H9 (cell line): Measurements from ENCODE around the gene FXYD1. TPM values are rescaled to one million over a fixed set of nuclear protein-coding genes. Genes with fewer than 3 reads are reported as not detected.

Experiments used
- DNase-seq: peaks from one replicate; pipeline ENCODE4 v3.0.0-alpha.2; 2017
- H2AFZ ChIP-seq: one replicate; pipeline ENCODE4 v1.6.1; 2013; ENCODE audit warnings: mild to moderate bottlenecking, low read length, control low read depth, moderate library complexity
- H2AK5ac ChIP-seq: 2 replicates; pipeline ENCODE4 v1.6.1; 2013; ENCODE audit warnings: low read length, control low read depth, mixed read lengths; ENCODE audit not compliant: insufficient read length
- H2BK120ac ChIP-seq: one replicate; pipeline ENCODE4 v1.6.1; 2013; ENCODE audit warnings: low read depth, mild to moderate bottlenecking, low read length, control low read depth, inconsistent platforms; ENCODE audit not compliant: poor library complexity, severe bottlenecking
- H2BK12ac ChIP-seq: 2 replicates; pipeline ENCODE4 v1.6.1; 2013; ENCODE audit warnings: low read length, control low read depth, mixed read lengths, low read depth; ENCODE audit not compliant: insufficient read length
- H2BK15ac ChIP-seq: 2 replicates; pipeline ENCODE4 v1.6.1; 2013; ENCODE audit warnings: low read depth, low read length, control low read depth
- H2BK20ac ChIP-seq: one replicate; pipeline ENCODE4 v1.6.1; 2013; ENCODE audit warnings: low read depth, mild to moderate bottlenecking, low read length, control low read depth, inconsistent platforms; ENCODE audit not compliant: poor library complexity, severe bottlenecking
- H2BK5ac ChIP-seq: 2 replicates; pipeline ENCODE4 v1.6.1; 2013; ENCODE audit warnings: low read length, control low read depth, mixed read lengths; ENCODE audit not compliant: insufficient read length
- H3K14ac ChIP-seq: 2 replicates; pipeline ENCODE4 v1.6.1; 2013; ENCODE audit warnings: low read length, control low read depth; ENCODE audit not compliant: insufficient read depth
- H3K18ac ChIP-seq: 2 replicates; pipeline ENCODE4 v1.6.1; 2013; ENCODE audit warnings: low read depth, mild to moderate bottlenecking, mixed read lengths, low read length, control low read depth; ENCODE audit not compliant: insufficient read length
- H3K23ac ChIP-seq: 2 replicates; pipeline ENCODE4 v1.6.1; 2013; ENCODE audit warnings: low read length, control low read depth, mixed read lengths, low read depth; ENCODE audit not compliant: insufficient read length
- H3K23me2 ChIP-seq: 2 replicates; pipeline ENCODE4 v1.6.1; 2013; ENCODE audit warnings: low read depth, mild to moderate bottlenecking, mixed read lengths, low read length, control low read depth; ENCODE audit not compliant: insufficient read length, poor library complexity, severe bottlenecking
- H3K27ac ChIP-seq: 2 replicates; pipeline ENCODE4 v1.5.1; 2013; ENCODE audit warnings: low read length, control low read depth, mixed read lengths, low read depth; ENCODE audit not compliant: insufficient read length
- H3K27me3 ChIP-seq: 2 replicates; pipeline ENCODE4 v1.6.1; 2013; ENCODE audit warnings: low read length, control low read depth, inconsistent platforms; ENCODE audit not compliant: insufficient read depth
- H3K4ac ChIP-seq: 2 replicates; pipeline ENCODE4 v1.6.1; 2013; ENCODE audit warnings: low read depth, mild to moderate bottlenecking, control low read depth, inconsistent platforms, low read length, moderate library complexity
- H3K4me1 ChIP-seq: 2 replicates; pipeline ENCODE4 v1.6.1; 2013; ENCODE audit warnings: low read length, control low read depth, inconsistent platforms; ENCODE audit not compliant: insufficient read depth
- H3K4me2 ChIP-seq: 2 replicates; pipeline ENCODE4 v1.6.1; 2013; ENCODE audit warnings: low read length, control low read depth, mixed read lengths; ENCODE audit not compliant: insufficient read length, insufficient read depth
- H3K56ac ChIP-seq: 2 replicates; pipeline ENCODE4 v1.6.1; 2013; ENCODE audit warnings: low read depth, mild to moderate bottlenecking, mixed read lengths, low read length, control low read depth; ENCODE audit not compliant: insufficient read length
- H3K79me1 ChIP-seq: 2 replicates; pipeline ENCODE4 v1.6.1; 2013; ENCODE audit warnings: low read depth, mild to moderate bottlenecking, moderate library complexity, low read length, control low read depth, inconsistent platforms; ENCODE audit not compliant: insufficient read depth, poor library complexity, severe bottlenecking
- H3K79me2 ChIP-seq: 2 replicates; pipeline ENCODE4 v1.6.1; 2013; ENCODE audit warnings: low read length, control low read depth, inconsistent platforms; ENCODE audit not compliant: insufficient read depth
- H3K9ac ChIP-seq: 2 replicates; pipeline ENCODE4 v1.6.1; 2013; ENCODE audit warnings: low read length, control low read depth, mixed read lengths; ENCODE audit not compliant: insufficient read length; ENCODE audit errors: extremely low read depth
- H3K9me3 ChIP-seq: one replicate; pipeline ENCODE4 v1.6.1; 2013; ENCODE audit warnings: low read depth, low read length, inconsistent platforms; ENCODE audit not compliant: control insufficient read depth
- H3T11ph ChIP-seq: one replicate; pipeline ENCODE4 v1.6.1; 2013; ENCODE audit warnings: mild to moderate bottlenecking, low read length, control low read depth, inconsistent platforms
- H4K20me1 ChIP-seq: one replicate; pipeline ENCODE4 v1.6.1; 2013; ENCODE audit not compliant: control insufficient read depth, insufficient read length, insufficient read depth
- H4K5ac ChIP-seq: 2 replicates; pipeline ENCODE4 v1.6.1; 2013; ENCODE audit warnings: low read depth, mild to moderate bottlenecking, mixed read lengths, low read length, control low read depth; ENCODE audit not compliant: insufficient read length
- H4K8ac ChIP-seq: replicated peaks from 2 replicates; pipeline ENCODE4 v1.6.1; 2013; ENCODE audit warnings: low read length, control low read depth, mixed read lengths, low read depth; ENCODE audit not compliant: insufficient read length
- H4K91ac ChIP-seq: 2 replicates; pipeline ENCODE4 v1.6.1; 2013; ENCODE audit warnings: low read depth, mild to moderate bottlenecking, moderate library complexity, mixed read lengths, low read length, control low read depth; ENCODE audit not compliant: insufficient read length
- H3K27ac Mint-ChIP-seq, 3 experiments: 2 replicates in 2 of 3; 3 replicates in 1 of 3; pipeline ENCODE4 v1.8.0; 2020 to 2021; ENCODE audit warnings: mixed read lengths in 3 of 3, mild to moderate bottlenecking in 1 of 3, moderate library complexity in 1 of 3
- H3K27me3 Mint-ChIP-seq: 2 replicates; pipeline ENCODE4 v1.8.0; 2021; ENCODE audit warnings: low read depth, mild to moderate bottlenecking, moderate library complexity, mixed read lengths
- H3K36me3 Mint-ChIP-seq, 3 experiments: 2 replicates in 2 of 3; 3 replicates in 1 of 3; pipeline ENCODE4 v1.8.0; 2020 to 2021; ENCODE audit warnings: low read depth in 3 of 3, mixed read lengths in 3 of 3; ENCODE audit not compliant: insufficient read depth in 1 of 3
- H3K4me1 Mint-ChIP-seq, 2 experiments: 2 replicates each; pipeline ENCODE4 v1.8.0; 2020; ENCODE audit warnings: mixed read lengths in 2 of 2
- H3K4me3 Mint-ChIP-seq, 2 experiments: 2 replicates in 1 of 2; 3 replicates in 1 of 2; pipeline ENCODE4 v1.8.0; 2020 to 2021; ENCODE audit warnings: mild to moderate bottlenecking in 2 of 2, mixed read lengths in 2 of 2, moderate library complexity in 1 of 2
- H3K9me3 Mint-ChIP-seq, 2 experiments: 2 replicates in 1 of 2; 3 replicates in 1 of 2; pipeline ENCODE4 v1.8.0; 2020; ENCODE audit warnings: mild to moderate bottlenecking in 2 of 2, mixed read lengths in 2 of 2, moderate library complexity in 1 of 2
- WGBS: extraction: QIAGEN DNeasy Blood & Tissue Kit; methylation state at CpG from one replicate; pipeline ENCODE4 v1.1.7; 2013; ENCODE audit warnings: missing lambda C conversion rate, low lambda C conversion rate, mixed read lengths; ENCODE audit not compliant: insufficient read length; ENCODE audit errors: extremely low coverage; 5-methylcytosine and 5-hydroxymethylcytosine counted together
- total RNA-seq: library from RNA; stranded (reverse); gene quantifications from 2 replicates; pipeline ENCODE4 v1.2.1, GENCODE V29; 2021
- TF ChIP-seq, protein P1 (sequence below): fragments of 200-600 bp; sonication (generic); conservative IDR thresholded peaks from 3 replicates; pipeline ENCODE4 v1.8.0; 2021; ENCODE audit warnings: antibody characterized with exemption, mild to moderate bottlenecking

Gene FXYD1
- total RNA-seq, 1 experiment from 2014 or later, result 7.7 TPM

DNA sequence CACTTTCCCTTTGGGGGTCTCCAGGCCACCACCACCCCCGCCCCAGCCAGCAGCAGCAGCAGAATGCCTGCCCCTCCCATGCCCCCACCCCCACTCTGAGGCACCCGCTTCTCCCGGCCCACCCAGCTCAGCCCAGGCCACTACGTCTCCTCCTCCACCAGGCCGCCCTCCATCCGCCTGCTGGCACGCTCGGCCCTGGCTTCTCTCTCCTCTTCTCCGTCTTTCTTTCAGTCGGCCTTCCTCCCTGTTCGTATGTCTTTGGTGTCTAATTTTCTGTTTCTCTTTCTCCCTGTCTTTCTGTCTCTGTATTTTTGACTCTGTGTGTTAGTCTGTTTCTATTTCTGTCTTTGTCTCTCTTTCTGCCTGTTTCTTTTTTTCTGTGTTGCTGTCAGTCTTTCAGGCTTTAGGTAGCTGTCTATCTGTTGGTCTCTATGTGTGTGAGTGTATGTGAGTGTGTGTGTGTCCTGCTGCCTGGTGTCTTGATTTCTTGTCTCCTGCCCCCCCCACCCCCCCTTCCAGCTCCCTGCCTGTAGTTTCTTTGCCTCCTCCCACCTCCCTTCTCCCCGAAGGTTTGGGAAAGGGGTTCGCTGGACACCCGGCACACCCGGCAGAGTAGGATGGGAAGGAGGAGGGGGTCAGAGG lies 3.9 kb upstream of the FXYD1 start, which contains the start of gene LGI4:
TSS of gene LGI4 (minus strand) at position 459 of the 642 bp plus-strand sequence. CDS start at position 80, 379 bp downstream.
- no peaks in the 10 kb centered on the region; the same call in 1 of the 2 replicates for H3K27me3 ChIP-seq
- no peak within 1 kb of the TSS for H2BK15ac ChIP-seq
- H3K27ac ChIP-seq, result no peak within 1 kb of the TSS
- no peak for DNase-seq
- Mint-ChIP-seq H3K4me1 (peaks cover 15 to 24% of the 10 kb centered on the region in 2 experiments), H3K36me3 (peaks cover 0 to 3% (median 0%) of the 10 kb centered on the region in 3 experiments; a peak in 1 of 7 replicates), H3K9me3 (no peaks in the 10 kb centered on the region; a peak in 1 of 5 replicates), H3K4me3 (peak within 1 kb of the TSS in 1 of 2 experiments; percentile 30; a peak in 2 of 5 replicates), H3K27me3 (peaks cover 17% of the 10 kb centered on the region), H3K27ac (no peak within 1 kb of the TSS)
- H3K4me2 ChIP-seq, result peak within 1 kb of the TSS; percentile 2
- no peaks in the 10 kb centered on the region for H3K79me1 ChIP-seq
- H2BK12ac ChIP-seq, result no peak within 1 kb of the TSS
- no peak within 1 kb of the TSS for H4K91ac ChIP-seq
- H4K8ac ChIP-seq, result no peak within 1 kb of the TSS
- no peaks in the 10 kb centered on the region for H3K4me1 ChIP-seq
- H3K9ac ChIP-seq, result no peak within 1 kb of the TSS
- no peak within 1 kb of the TSS for H2AFZ ChIP-seq
- H3K23ac ChIP-seq, result no peak within 1 kb of the TSS
- no peaks in the 10 kb centered on the region for H4K20me1 ChIP-seq
- TF ChIP-seq, protein P1, sequence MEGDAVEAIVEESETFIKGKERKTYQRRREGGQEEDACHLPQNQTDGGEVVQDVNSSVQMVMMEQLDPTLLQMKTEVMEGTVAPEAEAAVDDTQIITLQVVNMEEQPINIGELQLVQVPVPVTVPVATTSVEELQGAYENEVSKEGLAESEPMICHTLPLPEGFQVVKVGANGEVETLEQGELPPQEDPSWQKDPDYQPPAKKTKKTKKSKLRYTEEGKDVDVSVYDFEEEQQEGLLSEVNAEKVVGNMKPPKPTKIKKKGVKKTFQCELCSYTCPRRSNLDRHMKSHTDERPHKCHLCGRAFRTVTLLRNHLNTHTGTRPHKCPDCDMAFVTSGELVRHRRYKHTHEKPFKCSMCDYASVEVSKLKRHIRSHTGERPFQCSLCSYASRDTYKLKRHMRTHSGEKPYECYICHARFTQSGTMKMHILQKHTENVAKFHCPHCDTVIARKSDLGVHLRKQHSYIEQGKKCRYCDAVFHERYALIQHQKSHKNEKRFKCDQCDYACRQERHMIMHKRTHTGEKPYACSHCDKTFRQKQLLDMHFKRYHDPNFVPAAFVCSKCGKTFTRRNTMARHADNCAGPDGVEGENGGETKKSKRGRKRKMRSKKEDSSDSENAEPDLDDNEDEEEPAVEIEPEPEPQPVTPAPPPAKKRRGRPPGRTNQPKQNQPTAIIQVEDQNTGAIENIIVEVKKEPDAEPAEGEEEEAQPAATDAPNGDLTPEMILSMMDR, result no peak
- no peak within 1 kb of the TSS for H2BK5ac ChIP-seq
- no peak within 1 kb of the TSS; the same call in 1 of the 2 replicates for H3K14ac ChIP-seq
- WGBS, result no CpG with 5 or more reads among the region's 15 CpGs
- no peak within 1 kb of the TSS for H2BK120ac ChIP-seq
- no peaks in the 10 kb centered on the region for H3K79me2 ChIP-seq
- H2AK5ac ChIP-seq, result no peak within 1 kb of the TSS
- H2BK20ac ChIP-seq, result no peak within 1 kb of the TSS
- H3K4ac ChIP-seq, result no peak within 1 kb of the TSS
- no peak within 1 kb of the TSS for H3K18ac ChIP-seq
- no peak within 1 kb of the TSS for H4K5ac ChIP-seq
- no peak within 1 kb of the TSS for H3T11ph ChIP-seq
- H3K9me3 ChIP-seq, result no peaks in the 10 kb centered on the region
- no peaks in the 10 kb centered on the region for H3K23me2 ChIP-seq
- no peak within 1 kb of the TSS for H3K56ac ChIP-seq
